ENCODE data around the gene NCAM1. TPM values are rescaled to one million over a fixed set of nuclear protein-coding genes. Genes with fewer than 3 reads are reported as not detected.

The NCAM1 gene
- total RNA-seq, 1 experiment from 2014 or later = 5.9 TPM

GRCh38 chr11:113199866-113200265, 238.6 kb downstream of the NCAM1 start (continued):
- TF ChIP-seq ZNF281 (CRISPR knock-in tag; IDR thresholded peaks at IDR 0.05) (no peak), CREB1 (CRISPR knock-in tag; IDR thresholded peaks at IDR 0.05) (no peak), ZNF512 (CRISPR knock-in tag; IDR thresholded peaks at IDR 0.05; ENCODE audit: borderline replicate concordance) (no peak)

DNA sequence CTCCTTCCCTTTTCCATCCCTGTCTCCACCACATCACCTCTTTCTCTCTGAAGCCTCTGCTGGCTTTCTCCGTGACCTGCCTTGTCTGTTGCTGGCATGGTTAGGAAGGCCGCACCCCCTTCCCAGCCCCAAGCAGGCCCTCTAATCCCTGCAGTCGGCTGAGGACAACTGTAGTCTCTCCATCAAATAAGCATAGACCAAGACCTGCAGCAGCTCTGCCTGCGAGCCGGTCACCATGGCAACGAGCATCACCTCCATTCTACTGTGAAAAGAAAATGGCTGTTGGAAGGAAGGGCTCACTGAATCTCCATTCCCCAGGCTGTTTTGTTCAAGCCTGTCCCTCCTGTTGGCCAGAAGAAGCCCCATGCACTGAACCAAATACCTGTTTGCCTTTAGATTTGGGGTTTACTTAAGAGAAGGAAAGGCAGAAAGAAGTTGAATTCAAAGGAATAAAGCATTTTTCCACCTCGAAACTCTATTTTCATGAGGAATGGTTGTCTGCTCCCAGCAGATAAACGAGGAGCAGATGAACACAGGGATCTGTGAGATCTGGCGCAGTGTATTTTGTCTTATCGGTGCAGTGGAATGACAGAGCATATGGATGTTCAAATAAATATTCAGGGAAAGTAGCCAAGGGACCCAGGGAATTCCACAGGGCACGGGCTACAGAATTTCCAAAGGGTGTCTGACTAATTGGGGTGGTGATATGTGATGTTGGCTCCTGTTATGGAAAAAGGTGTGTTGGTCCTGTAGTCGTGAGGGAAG, 240.0 kb downstream of the NCAM1 start:
- TF ChIP-seq SMAD4 (CRISPR knock-in tag; IDR thresholded peaks at IDR 0.05) (no peak), ZBTB43 (CRISPR knock-in tag; IDR thresholded peaks at IDR 0.05) (no peak), HMGA2 (CRISPR knock-in tag; IDR thresholded peaks at IDR 0.05) (no peak), FOXP1 (CRISPR knock-in tag; IDR thresholded peaks at IDR 0.05; ENCODE audit: borderline replicate concordance) (no peak), NR3C1 (CRISPR knock-in tag; conservative IDR thresholded peaks at IDR 0.05; ENCODE audit: low read depth) (no peak), GRHL2 (CRISPR knock-in tag; IDR thresholded peaks at IDR 0.05; ENCODE audit: insufficient replicate concordance, severe bottlenecking) (no peak), ATF3 (CRISPR knock-in tag; conservative IDR thresholded peaks at IDR 0.05) (no peak), TCF7 (CRISPR knock-in tag; IDR thresholded peaks at IDR 0.05; ENCODE audit: low read depth) (no peak), NR1H2 (CRISPR knock-in tag; IDR thresholded peaks at IDR 0.05) (no peak), ZNF232 (CRISPR knock-in tag; IDR thresholded peaks at IDR 0.05) (no peak), SMAD3 (CRISPR knock-in tag; IDR thresholded peaks at IDR 0.05; ENCODE audit: borderline replicate concordance) (no peak), E2F5 (CRISPR knock-in tag; IDR thresholded peaks at IDR 0.05) (no peak)
- TF ChIP-seq, protein P1, sequence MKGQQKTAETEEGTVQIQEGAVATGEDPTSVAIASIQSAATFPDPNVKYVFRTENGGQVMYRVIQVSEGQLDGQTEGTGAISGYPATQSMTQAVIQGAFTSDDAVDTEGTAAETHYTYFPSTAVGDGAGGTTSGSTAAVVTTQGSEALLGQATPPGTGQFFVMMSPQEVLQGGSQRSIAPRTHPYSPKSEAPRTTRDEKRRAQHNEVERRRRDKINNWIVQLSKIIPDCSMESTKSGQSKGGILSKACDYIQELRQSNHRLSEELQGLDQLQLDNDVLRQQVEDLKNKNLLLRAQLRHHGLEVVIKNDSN (CRISPR knock-in tag; IDR thresholded peaks at IDR 0.05) = no peak
- TF ChIP-seq, protein P2, sequence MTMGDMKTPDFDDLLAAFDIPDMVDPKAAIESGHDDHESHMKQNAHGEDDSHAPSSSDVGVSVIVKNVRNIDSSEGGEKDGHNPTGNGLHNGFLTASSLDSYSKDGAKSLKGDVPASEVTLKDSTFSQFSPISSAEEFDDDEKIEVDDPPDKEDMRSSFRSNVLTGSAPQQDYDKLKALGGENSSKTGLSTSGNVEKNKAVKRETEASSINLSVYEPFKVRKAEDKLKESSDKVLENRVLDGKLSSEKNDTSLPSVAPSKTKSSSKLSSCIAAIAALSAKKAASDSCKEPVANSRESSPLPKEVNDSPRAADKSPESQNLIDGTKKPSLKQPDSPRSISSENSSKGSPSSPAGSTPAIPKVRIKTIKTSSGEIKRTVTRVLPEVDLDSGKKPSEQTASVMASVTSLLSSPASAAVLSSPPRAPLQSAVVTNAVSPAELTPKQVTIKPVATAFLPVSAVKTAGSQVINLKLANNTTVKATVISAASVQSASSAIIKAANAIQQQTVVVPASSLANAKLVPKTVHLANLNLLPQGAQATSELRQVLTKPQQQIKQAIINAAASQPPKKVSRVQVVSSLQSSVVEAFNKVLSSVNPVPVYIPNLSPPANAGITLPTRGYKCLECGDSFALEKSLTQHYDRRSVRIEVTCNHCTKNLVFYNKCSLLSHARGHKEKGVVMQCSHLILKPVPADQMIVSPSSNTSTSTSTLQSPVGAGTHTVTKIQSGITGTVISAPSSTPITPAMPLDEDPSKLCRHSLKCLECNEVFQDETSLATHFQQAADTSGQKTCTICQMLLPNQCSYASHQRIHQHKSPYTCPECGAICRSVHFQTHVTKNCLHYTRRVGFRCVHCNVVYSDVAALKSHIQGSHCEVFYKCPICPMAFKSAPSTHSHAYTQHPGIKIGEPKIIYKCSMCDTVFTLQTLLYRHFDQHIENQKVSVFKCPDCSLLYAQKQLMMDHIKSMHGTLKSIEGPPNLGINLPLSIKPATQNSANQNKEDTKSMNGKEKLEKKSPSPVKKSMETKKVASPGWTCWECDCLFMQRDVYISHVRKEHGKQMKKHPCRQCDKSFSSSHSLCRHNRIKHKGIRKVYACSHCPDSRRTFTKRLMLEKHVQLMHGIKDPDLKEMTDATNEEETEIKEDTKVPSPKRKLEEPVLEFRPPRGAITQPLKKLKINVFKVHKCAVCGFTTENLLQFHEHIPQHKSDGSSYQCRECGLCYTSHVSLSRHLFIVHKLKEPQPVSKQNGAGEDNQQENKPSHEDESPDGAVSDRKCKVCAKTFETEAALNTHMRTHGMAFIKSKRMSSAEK (CRISPR knock-in tag; IDR thresholded peaks at IDR 0.05; ENCODE audit: borderline replicate concordance) = no peak
- TF ChIP-seq, protein P3, sequence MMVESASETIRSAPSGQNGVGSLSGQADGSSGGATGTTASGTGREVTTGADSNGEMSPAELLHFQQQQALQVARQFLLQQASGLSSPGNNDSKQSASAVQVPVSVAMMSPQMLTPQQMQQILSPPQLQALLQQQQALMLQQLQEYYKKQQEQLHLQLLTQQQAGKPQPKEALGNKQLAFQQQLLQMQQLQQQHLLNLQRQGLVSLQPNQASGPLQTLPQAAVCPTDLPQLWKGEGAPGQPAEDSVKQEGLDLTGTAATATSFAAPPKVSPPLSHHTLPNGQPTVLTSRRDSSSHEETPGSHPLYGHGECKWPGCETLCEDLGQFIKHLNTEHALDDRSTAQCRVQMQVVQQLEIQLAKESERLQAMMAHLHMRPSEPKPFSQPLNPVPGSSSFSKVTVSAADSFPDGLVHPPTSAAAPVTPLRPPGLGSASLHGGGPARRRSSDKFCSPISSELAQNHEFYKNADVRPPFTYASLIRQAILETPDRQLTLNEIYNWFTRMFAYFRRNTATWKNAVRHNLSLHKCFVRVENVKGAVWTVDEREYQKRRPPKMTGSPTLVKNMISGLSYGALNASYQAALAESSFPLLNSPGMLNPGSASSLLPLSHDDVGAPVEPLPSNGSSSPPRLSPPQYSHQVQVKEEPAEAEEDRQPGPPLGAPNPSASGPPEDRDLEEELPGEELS (CRISPR knock-in tag; IDR thresholded peaks at IDR 0.05) = no peak
- no peak overlapping the region for H3K27ac Mint-ChIP-seq
- H3K36me3 Mint-ChIP-seq = no peaks in the 10 kb centered on the region
- H3K9me3 Mint-ChIP-seq = no peaks in the 10 kb centered on the region
- ATAC-seq (no peak), DNase-seq (ENCODE audit: low spot score) (peak; percentile 28)
- CTCF ChIA-PET = no interaction called here
- POLR2A ChIA-PET = no interaction called here
- H3K27me3 Mint-ChIP-seq (ENCODE audit: low read depth) = no peaks in the 10 kb centered on the region; the same call in 1 of the 2 replicates
- H3K4me3 Mint-ChIP-seq = no peak overlapping the region
- H3K4me1 Mint-ChIP-seq = 0 out of 2 replicates have a peak, but pooled peaks cover 2% of the 10 kb centered on the region
